NCI-H1694 treated with DMSO at 0.1 percent for 48 hours (cell line): ENCODE data around the gene ZNF273.
A peak's percentile ranks its signal among the peaks of the same experiment; 100 is the strongest.
"Not testable (repeated sequence)": the region's sequence is repeated elsewhere in the genome, so short reads cannot be mapped to it uniquely, and the experiment has no call there.

Experiments
- DNase-seq: peaks from one replicate; lab custom pipeline; 2025; lab: John Stamatoyannopoulos, UW

The ZNF273 gene

GRCh38 chr7:64902806-64903721 is at the start of gene ZNF273:
TSS of gene ZNF273 (plus strand) at chr7:64903273. CDS start at chr7:64903318, 45 bp downstream.
- peak; percentile 86 for DNase-seq

GRCh38 chr7:64853679-64854078 is 49.4 kb upstream of the ZNF273 start:
- DNase-seq = no peak

GRCh38 chr7:64854969-64855368 is 48.1 kb upstream of the ZNF273 start:
- no peak for DNase-seq

- no peak for DNase-seq
Observed at GRCh38 chr7:64863021-64863420, 40.1 kb upstream of the ZNF273 start.

GRCh38 chr7:64863530-64863929 is 39.5 kb upstream of the ZNF273 start:
- not testable (repeated sequence) for DNase-seq

GRCh38 chr7:64863969-64864368 is 39.1 kb upstream of the ZNF273 start:
- no peak for DNase-seq

GRCh38 chr7:64867863-64868440 is 35.1 kb upstream of the ZNF273 start:
- DNase-seq = no peak

- DNase-seq = no peak
Observed at GRCh38 chr7:64868499-64868898, 34.6 kb upstream of the ZNF273 start.

- no peak for DNase-seq
Observed at GRCh38 chr7:64869121-64869725, 33.9 kb upstream of the ZNF273 start.

- DNase-seq = no peak
Observed at GRCh38 chr7:64869912-64870562, 33.0 kb upstream of the ZNF273 start.

- DNase-seq = no peak
Observed at GRCh38 chr7:64870656-64871055, 32.4 kb upstream of the ZNF273 start.

- no peak for DNase-seq
Observed at GRCh38 chr7:64871761-64872160, 31.3 kb upstream of the ZNF273 start.

- no peak for DNase-seq
Observed at GRCh38 chr7:64872351-64873154, 30.5 kb upstream of the ZNF273 start.

GRCh38 chr7:64873155-64873500 is 29.9 kb upstream of the ZNF273 start:
- DNase-seq = no peak

GRCh38 chr7:64873517-64873916 is 29.6 kb upstream of the ZNF273 start:
- DNase-seq = no peak

- no peak for DNase-seq
Observed at GRCh38 chr7:64874114-64874513, 29.0 kb upstream of the ZNF273 start.

GRCh38 chr7:64874562-64875250 is 28.4 kb upstream of the ZNF273 start:
- no peak for DNase-seq

- DNase-seq = no peak
Observed at GRCh38 chr7:64875258-64875657, 27.8 kb upstream of the ZNF273 start.

- DNase-seq = no peak
Observed at GRCh38 chr7:64875658-64876406, 27.2 kb upstream of the ZNF273 start.
